Cardiac fibroblast (primary cell): ENCODE results near the gene SMIM12.
A peak's percentile ranks its signal among the peaks of the same experiment; 100 is the strongest.

Experiments
- DNase-seq, 2 donors: peaks; one replicate each; pipeline versions ENCODE4 v3.0.0 to v3.0.0-alpha.2; 2010; ENCODE audit warnings: low read depth in 2 of 2
- H3K4me3 ChIP-seq, 2 donors: replicated peaks in 1 of 2; 1 replicate in 1 of 2; 2 replicates in 1 of 2; pipeline ENCODE4 v1.5.1; 2011; ENCODE audit warnings: low read depth in 2 of 2, low read length in 2 of 2, mild to moderate bottlenecking in 2 of 2, moderate library complexity in 1 of 2
- TF ChIP-seq, protein P1 (sequence below): IDR thresholded peaks from one replicate; pipeline ENCODE4 v1.5.1; 2011; ENCODE audit warnings: low read depth, mild to moderate bottlenecking, low read length, inconsistent platforms

Gene SMIM12

GRCh38 chr1:34896612-34897011, 37.1 kb upstream of the SMIM12 start:
- TF ChIP-seq, protein P1, sequence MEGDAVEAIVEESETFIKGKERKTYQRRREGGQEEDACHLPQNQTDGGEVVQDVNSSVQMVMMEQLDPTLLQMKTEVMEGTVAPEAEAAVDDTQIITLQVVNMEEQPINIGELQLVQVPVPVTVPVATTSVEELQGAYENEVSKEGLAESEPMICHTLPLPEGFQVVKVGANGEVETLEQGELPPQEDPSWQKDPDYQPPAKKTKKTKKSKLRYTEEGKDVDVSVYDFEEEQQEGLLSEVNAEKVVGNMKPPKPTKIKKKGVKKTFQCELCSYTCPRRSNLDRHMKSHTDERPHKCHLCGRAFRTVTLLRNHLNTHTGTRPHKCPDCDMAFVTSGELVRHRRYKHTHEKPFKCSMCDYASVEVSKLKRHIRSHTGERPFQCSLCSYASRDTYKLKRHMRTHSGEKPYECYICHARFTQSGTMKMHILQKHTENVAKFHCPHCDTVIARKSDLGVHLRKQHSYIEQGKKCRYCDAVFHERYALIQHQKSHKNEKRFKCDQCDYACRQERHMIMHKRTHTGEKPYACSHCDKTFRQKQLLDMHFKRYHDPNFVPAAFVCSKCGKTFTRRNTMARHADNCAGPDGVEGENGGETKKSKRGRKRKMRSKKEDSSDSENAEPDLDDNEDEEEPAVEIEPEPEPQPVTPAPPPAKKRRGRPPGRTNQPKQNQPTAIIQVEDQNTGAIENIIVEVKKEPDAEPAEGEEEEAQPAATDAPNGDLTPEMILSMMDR = no peak
- DNase-seq = peak; percentile 10 to 18
- no peak overlapping the region for H3K4me3 ChIP-seq

DNA sequence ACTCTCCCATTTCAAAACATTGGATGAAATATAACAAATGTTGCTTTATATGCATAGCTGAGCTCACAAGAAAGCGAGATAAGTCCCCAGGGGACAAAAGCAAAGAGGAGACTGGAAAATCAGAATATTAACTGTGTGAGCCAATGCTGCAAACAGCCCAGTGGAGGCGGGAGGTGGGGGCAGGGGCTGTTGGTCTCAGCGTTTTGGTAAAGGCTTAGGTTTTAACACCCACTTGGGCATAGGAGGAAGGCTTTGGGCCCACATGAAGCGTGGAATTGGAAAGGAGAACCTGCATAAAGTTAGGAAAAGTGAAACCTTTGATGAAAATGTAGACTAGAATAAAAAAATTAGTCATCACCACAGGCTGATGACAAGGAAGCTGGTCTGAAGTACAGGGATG, 30.2 kb upstream of the SMIM12 start:
- no peak overlapping the region for H3K4me3 ChIP-seq
- peak in 1 of 2 donors; percentile 9 for DNase-seq
- TF ChIP-seq, protein P1 = no peak

GRCh38 chr1:34887593-34887992, 28.0 kb upstream of the SMIM12 start:
- DNase-seq = no peak
- TF ChIP-seq, protein P1 = no peak

GRCh38 chr1:34885405-34886247, 26.1 kb upstream of the SMIM12 start:
- DNase-seq = peak; percentile 23 to 34
- H3K4me3 ChIP-seq = peak overlapping the region; percentile 34 to 42
- TF ChIP-seq, protein P1 = no peak

More at GRCh38 chr1:34887593-34887992, 28.0 kb upstream of the SMIM12 start:
- no peak overlapping the region for H3K4me3 ChIP-seq

DNA sequence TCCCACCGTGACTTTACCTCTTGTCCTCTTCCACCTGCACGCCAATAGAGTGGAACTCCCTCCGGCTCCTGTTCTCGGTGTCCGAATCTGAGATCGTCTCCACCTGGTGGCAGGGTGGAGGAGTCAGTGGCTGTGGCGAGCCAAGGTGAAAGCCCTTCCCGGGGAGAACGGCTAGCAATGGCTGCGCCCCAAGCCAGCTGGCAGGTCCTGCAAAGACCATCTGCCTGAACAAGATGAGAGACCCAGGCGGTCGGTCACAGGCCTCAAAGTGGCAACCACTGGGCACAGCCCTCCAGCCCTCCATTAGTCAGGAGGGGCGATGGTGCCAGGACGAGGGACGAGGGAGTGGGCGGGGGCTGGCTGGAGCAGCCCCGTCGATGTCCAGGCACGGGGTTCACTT, 25.4 kb upstream of the SMIM12 start:
- TF ChIP-seq, protein P1 = peak; percentile 6
- no peak overlapping the region for H3K4me3 ChIP-seq
- no peak for DNase-seq

DNA sequence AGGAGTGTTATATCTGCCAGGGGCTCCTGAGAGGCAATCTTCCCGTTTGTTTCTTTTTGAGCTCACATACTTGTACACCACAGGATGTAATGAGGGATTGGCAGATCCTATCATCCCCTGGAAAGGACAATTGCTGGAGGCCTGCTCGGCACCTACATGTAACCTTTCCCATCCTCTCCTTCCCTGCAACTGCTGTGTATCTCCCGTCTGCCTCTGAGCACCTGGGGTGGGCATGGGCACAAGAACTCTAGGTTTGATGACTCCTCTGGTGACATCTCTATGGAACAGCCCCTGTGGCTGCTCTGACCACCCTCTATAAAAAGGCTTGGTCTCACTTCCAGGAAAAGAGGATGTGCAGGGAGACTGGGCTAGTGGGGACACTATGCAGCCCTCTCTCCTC, 25.0 kb upstream of the SMIM12 start:
- TF ChIP-seq, protein P1 = no peak
- no peak overlapping the region for H3K4me3 ChIP-seq
- DNase-seq = no peak
